Naive thymus-derived CD4-positive, alpha-beta T cell (primary cell): ENCODE data around the gene CDH13. TPM values are rescaled to one million over a fixed set of nuclear protein-coding genes. Genes with fewer than 3 reads are reported as not detected.

Experiments
- ATAC-seq: fragments of 150-1000 bp; cut with Tn5 transposase; 2 replicates; pipeline ENCODE4 v1.10.0; 2021; ENCODE audit warnings: mild to moderate bottlenecking, moderate library complexity
- CTCF ChIA-PET: fragments of 350-600 bp; sonication (Branson Sonifier 250); formaldehyde crosslinking; loops from one replicate; lab custom pipeline; 2021; ENCODE audit warnings: antibody characterized with exemption; lab: Charles Lee
- POLR2A ChIA-PET: fragments of 350-600 bp; sonication (Branson Sonifier 250); formaldehyde crosslinking; loops from one replicate; lab custom pipeline; 2021; ENCODE audit warnings: antibody characterized with exemption, inconsistent platforms; lab: Charles Lee
- DNase-seq, 9 donors: peaks; one replicate each; pipeline versions ENCODE4 v3.0.0 to v3.0.0-alpha.2; 2020 to 2022; ENCODE audit warnings: mixed read lengths in 1 of 9
- H3K27ac ChIP-seq: one replicate; pipeline ENCODE4 v1.7.0; 2013; ENCODE audit warnings: mild to moderate bottlenecking, low read depth, low read length, moderate library complexity
- H3K27me3 ChIP-seq, 2 donors: one replicate each; pipeline ENCODE4 v1.7.0; 2013; ENCODE audit warnings: low read length in 2 of 2, mild to moderate bottlenecking in 2 of 2, moderate library complexity in 2 of 2; ENCODE audit not compliant: control insufficient read depth in 2 of 2, insufficient read depth in 2 of 2
- H3K36me3 ChIP-seq, 3 experiments: 1 replicate in 2 of 3; 2 replicates in 1 of 3; pipeline ENCODE4 v1.7.0; 2013; ENCODE audit warnings: low read length in 3 of 3, mild to moderate bottlenecking in 3 of 3, moderate library complexity in 1 of 3; ENCODE audit not compliant: insufficient read depth in 3 of 3, control insufficient read depth in 2 of 3
- H3K4me1 ChIP-seq, 2 donors: one replicate each; pipeline ENCODE4 v1.7.0; 2013; ENCODE audit warnings: low read length in 2 of 2, mild to moderate bottlenecking in 2 of 2, moderate library complexity in 1 of 2; ENCODE audit not compliant: control insufficient read depth in 2 of 2, insufficient read depth in 2 of 2
- H3K4me3 ChIP-seq: 2 replicates; pipeline ENCODE4 v1.7.0; 2013; ENCODE audit warnings: mild to moderate bottlenecking, low read length
- H3K9me3 ChIP-seq, 3 experiments: 1 replicate in 2 of 3; 2 replicates in 1 of 3; pipeline ENCODE4 v1.7.0; 2013; ENCODE audit warnings: low read length in 3 of 3; ENCODE audit not compliant: control insufficient read depth in 2 of 3
- H3K27ac Mint-ChIP-seq, 9 donors: one replicate each; pipeline ENCODE4 v1.8.0; 2020 to 2022; ENCODE audit warnings: mixed read lengths in 9 of 9, mild to moderate bottlenecking in 8 of 9, moderate library complexity in 5 of 9, inconsistent platforms in 2 of 9
- H3K27me3 Mint-ChIP-seq, 5 donors: one replicate each; pipeline ENCODE4 v1.8.0; 2021 to 2022; ENCODE audit warnings: mixed read lengths in 5 of 5, mild to moderate bottlenecking in 1 of 5
- H3K36me3 Mint-ChIP-seq, 5 donors: one replicate each; pipeline ENCODE4 v1.8.0; 2020 to 2022; ENCODE audit warnings: mixed read lengths in 5 of 5, mild to moderate bottlenecking in 3 of 5, inconsistent platforms in 1 of 5
- H3K4me1 Mint-ChIP-seq, 7 donors: one replicate each; pipeline ENCODE4 v1.8.0; 2020 to 2022; ENCODE audit warnings: mixed read lengths in 7 of 7, mild to moderate bottlenecking in 3 of 7, inconsistent platforms in 1 of 7
- H3K4me3 Mint-ChIP-seq, 10 donors: one replicate each; pipeline ENCODE4 v1.8.0; 2020 to 2022; ENCODE audit warnings: mild to moderate bottlenecking in 10 of 10, mixed read lengths in 10 of 10, moderate library complexity in 6 of 10, inconsistent platforms in 2 of 10
- H3K9me3 Mint-ChIP-seq, 11 donors: one replicate each; pipeline ENCODE4 v1.8.0; 2020 to 2022; ENCODE audit warnings: mixed read lengths in 11 of 11, mild to moderate bottlenecking in 4 of 11, inconsistent platforms in 1 of 11, moderate library complexity in 1 of 11
- intact Hi-C, 2 donors: fragments of 100-400 bp; cut with micrococcal nuclease; formaldehyde crosslinking; loops; one replicate each; pipeline ENCODE4 v1.15.1; 2023
- polyA plus RNA-seq, 2 donors: library from polyadenylated mRNA; unstranded; fragments of 300-500 nt; fragmentation: Illumina TruSeq; gene quantifications; one replicate each; pipeline ENCODE4 v1.2.3, GENCODE V29; 2021
- total RNA-seq, 6 experiments: library from RNA in 5 of 6; stranded (reverse) in 5 of 6; gene quantifications; 1 replicate in 5 of 6; 2 replicates in 1 of 6; pipeline ENCODE4 v1.2.3 and lab custom pipeline; 2021 to 2026

Gene CDH13
- total RNA-seq, result not detected
- polyA plus RNA-seq, result not detected
- total RNA-seq (lab: John Stamatoyannopoulos, UW), result not detected

- ATAC-seq (no peak), DNase-seq (no peak)
- H3K9me3 ChIP-seq, result no peaks in the 10 kb centered on the region
- Mint-ChIP-seq H3K27ac (no peak within 1 kb of the TSS), H3K4me1 (peaks cover 0 to 7% (median 0%) of the 10 kb centered on the region in 7 donors), H3K36me3 (no peaks in the 10 kb centered on the region), H3K27me3 (peaks cover 63 to 80% (median 67%) of the 10 kb centered on the region in 5 donors), H3K9me3 (peaks cover 0 to 1% (median 0%) of the 10 kb centered on the region in 11 donors), H3K4me3 (peak within 1 kb of the TSS in 5 of 10 donors; percentile 18 to 56 (median 32))
- POLR2A ChIA-PET, result no interaction called here
- no peak within 1 kb of the TSS for H3K4me3 ChIP-seq
- no peak within 1 kb of the TSS for H3K27ac ChIP-seq
- no peaks in the 10 kb centered on the region for H3K36me3 ChIP-seq
- H3K27me3 ChIP-seq, result no peaks in the 10 kb centered on the region
- intact Hi-C loops, result no loop called here
- CTCF ChIA-PET, result no interaction called here
- no peaks in the 10 kb centered on the region for H3K4me1 ChIP-seq
These were observed at the start of gene CDH13 for GRCh38 chr16:82626791-82627261. TSS of gene CDH13 (plus strand) at chr16:82626969.

GRCh38 chr16:82580298-82580890 lies 46.4 kb upstream of the CDH13 start:
- Mint-ChIP-seq H3K27ac (no peak overlapping the region), H3K4me3 (no peak overlapping the region), H3K4me1 (no peaks in the 10 kb centered on the region), H3K36me3 (no peaks in the 10 kb centered on the region), H3K27me3 (peaks cover 0 to 18% (median 6%) of the 10 kb centered on the region in 5 donors), H3K9me3 (peaks cover 0 to 7% (median 0%) of the 10 kb centered on the region in 11 donors)
- H3K27ac ChIP-seq, result no peak overlapping the region
- no peaks in the 10 kb centered on the region for H3K4me1 ChIP-seq
- H3K9me3 ChIP-seq, result no peaks in the 10 kb centered on the region
- H3K36me3 ChIP-seq, result no peaks in the 10 kb centered on the region
- no peak overlapping the region for H3K4me3 ChIP-seq
- intact Hi-C loops, result no loop called here
- ATAC-seq (no peak), DNase-seq (no peak)
- no peaks in the 10 kb centered on the region for H3K27me3 ChIP-seq
- ChIA-PET CTCF (no interaction called here), POLR2A (no interaction called here)

GRCh38 chr16:82582975-82583374 lies 43.8 kb upstream of the CDH13 start:
- ATAC-seq, result no peak
- Mint-ChIP-seq H3K9me3 (peaks cover 0 to 4% (median 0%) of the 10 kb centered on the region in 11 donors), H3K4me1 (no peaks in the 10 kb centered on the region), H3K4me3 (no peak overlapping the region), H3K27ac (no peak overlapping the region), H3K27me3 (peaks cover 0 to 11% (median 2%) of the 10 kb centered on the region in 5 donors), H3K36me3 (no peaks in the 10 kb centered on the region)
- POLR2A ChIA-PET, result no interaction called here
- no peak overlapping the region for H3K27ac ChIP-seq
- CTCF ChIA-PET, result no interaction called here
- H3K4me1 ChIP-seq, result no peaks in the 10 kb centered on the region
- DNase-seq, result no peak
- no peaks in the 10 kb centered on the region for H3K9me3 ChIP-seq
- intact Hi-C loops, result no loop called here
- H3K36me3 ChIP-seq, result no peaks in the 10 kb centered on the region
- no peaks in the 10 kb centered on the region for H3K27me3 ChIP-seq
- no peak overlapping the region for H3K4me3 ChIP-seq

- Histone ChIP-seq H3K36me3 (no peaks in the 10 kb centered on the region), H3K9me3 (no peaks in the 10 kb centered on the region), H3K27me3 (no peaks in the 10 kb centered on the region), H3K27ac (no peak overlapping the region), H3K4me1 (no peaks in the 10 kb centered on the region), H3K4me3 (no peak overlapping the region)
- no peaks in the 10 kb centered on the region for H3K36me3 Mint-ChIP-seq
- DNase-seq (no peak), ATAC-seq (no peak)
- peaks cover 0 to 11% (median 0%) of the 10 kb centered on the region in 5 donors for H3K27me3 Mint-ChIP-seq
- H3K27ac Mint-ChIP-seq, result no peak overlapping the region
- POLR2A ChIA-PET, result no interaction called here
- CTCF ChIA-PET, result no interaction called here
- H3K4me1 Mint-ChIP-seq, result no peaks in the 10 kb centered on the region
- H3K4me3 Mint-ChIP-seq, result no peak overlapping the region
- peaks cover 0 to 4% (median 0%) of the 10 kb centered on the region in 11 donors for H3K9me3 Mint-ChIP-seq
- intact Hi-C loops, result no loop called here
These were observed 43.3 kb upstream of the CDH13 start for GRCh38 chr16:82583422-82583821.

GRCh38 chr16:82584553-82585152 lies 42.1 kb upstream of the CDH13 start:
- H3K4me1 ChIP-seq, result no peaks in the 10 kb centered on the region
- no peak overlapping the region for H3K27ac ChIP-seq
- H3K36me3 Mint-ChIP-seq, result no peaks in the 10 kb centered on the region
- no peak overlapping the region for H3K4me3 ChIP-seq
- ChIA-PET POLR2A (no interaction called here), CTCF (no interaction called here)
- H3K36me3 ChIP-seq, result no peaks in the 10 kb centered on the region
- intact Hi-C loops, result no loop called here
- no peak for DNase-seq
- H3K9me3 Mint-ChIP-seq, result no peaks in the 10 kb centered on the region
- no peaks in the 10 kb centered on the region for H3K27me3 ChIP-seq
- H3K4me3 Mint-ChIP-seq, result no peak overlapping the region
- H3K27ac Mint-ChIP-seq, result no peak overlapping the region
- peaks cover 0 to 11% (median 0%) of the 10 kb centered on the region in 5 donors for H3K27me3 Mint-ChIP-seq
- no peaks in the 10 kb centered on the region for H3K9me3 ChIP-seq
- ATAC-seq, result no peak
- no peaks in the 10 kb centered on the region for H3K4me1 Mint-ChIP-seq

GRCh38 chr16:82585675-82586074 lies 41.1 kb upstream of the CDH13 start:
- Mint-ChIP-seq H3K27ac (no peak overlapping the region), H3K9me3 (peaks cover 0 to 2% (median 0%) of the 10 kb centered on the region in 11 donors), H3K36me3 (no peaks in the 10 kb centered on the region), H3K27me3 (peaks cover 0 to 11% (median 4%) of the 10 kb centered on the region in 5 donors), H3K4me1 (no peaks in the 10 kb centered on the region), H3K4me3 (no peak overlapping the region)
- Histone ChIP-seq H3K36me3 (no peaks in the 10 kb centered on the region), H3K4me1 (no peaks in the 10 kb centered on the region), H3K9me3 (no peaks in the 10 kb centered on the region), H3K27me3 (no peaks in the 10 kb centered on the region), H3K4me3 (no peak overlapping the region), H3K27ac (no peak overlapping the region)
- DNase-seq (no peak), ATAC-seq (no peak)
- POLR2A ChIA-PET, result no interaction called here
- intact Hi-C loops, result no loop called here
- CTCF ChIA-PET, result no interaction called here

- H3K4me3 Mint-ChIP-seq, result no peak overlapping the region
- no peaks in the 10 kb centered on the region for H3K36me3 Mint-ChIP-seq
- ATAC-seq, result no peak
- CTCF ChIA-PET, result no interaction called here
- H3K9me3 ChIP-seq, result no peaks in the 10 kb centered on the region
- H3K4me1 ChIP-seq, result no peaks in the 10 kb centered on the region
- no peak overlapping the region for H3K27ac ChIP-seq
- H3K36me3 ChIP-seq, result no peaks in the 10 kb centered on the region
- POLR2A ChIA-PET, result no interaction called here
- intact Hi-C loops, result no loop called here
- no peak for DNase-seq
- H3K27me3 ChIP-seq, result no peaks in the 10 kb centered on the region
- no peak overlapping the region for H3K4me3 ChIP-seq
- H3K27me3 Mint-ChIP-seq, result peaks cover 0 to 11% (median 4%) of the 10 kb centered on the region in 5 donors
- H3K27ac Mint-ChIP-seq, result no peak overlapping the region
- H3K4me1 Mint-ChIP-seq, result no peaks in the 10 kb centered on the region
- H3K9me3 Mint-ChIP-seq, result peaks cover 0 to 2% (median 0%) of the 10 kb centered on the region in 11 donors
These were observed 40.6 kb upstream of the CDH13 start for GRCh38 chr16:82586130-82586529.
